Erythroblast (primary cell): ENCODE data around the gene GSTK1.

Source experiments
- GATA1 ChIP-seq: IDR thresholded peaks from 2 replicates; pipeline ENCODE4 v1.6.1; 2011; ENCODE audit warnings: low read depth, mild to moderate bottlenecking, control low read depth, low read length, moderate library complexity
- POLR2A ChIP-seq: IDR thresholded peaks from 2 replicates; pipeline ENCODE4 v1.6.1; 2011; ENCODE audit warnings: mild to moderate bottlenecking, low read length

DNA sequence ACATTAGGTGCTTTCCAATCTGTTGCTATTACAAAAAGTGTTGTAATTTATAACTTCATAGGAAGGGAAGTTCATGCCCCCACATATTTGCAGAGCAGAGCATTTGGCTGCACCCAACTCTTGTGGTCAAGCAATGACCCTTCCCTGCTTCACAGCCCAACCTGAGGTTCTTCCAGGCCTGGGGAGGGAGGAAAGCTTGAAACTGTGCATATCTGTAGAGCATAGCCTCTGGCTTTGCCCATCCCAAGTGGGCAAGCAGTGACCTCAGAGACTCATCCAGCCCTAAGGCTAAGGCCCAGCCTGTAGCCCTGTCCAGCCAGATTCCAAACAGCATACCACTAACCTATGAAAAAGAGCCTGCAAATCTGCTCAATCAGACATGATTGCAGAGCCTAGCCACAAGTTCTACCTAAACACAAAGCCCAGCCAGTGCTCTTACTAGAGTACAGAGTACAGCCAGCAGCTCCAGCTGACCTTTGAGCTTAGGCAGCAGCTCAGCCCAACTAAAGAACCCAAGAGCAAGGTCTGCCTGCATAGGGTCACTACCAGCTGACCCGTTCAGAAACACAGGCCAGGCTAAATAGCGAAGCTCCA is 14.4 kb upstream of the GSTK1 start:
- TF ChIP-seq POLR2A (no peak), GATA1 (no peak)
